Testis (tissue), 2 donors: ENCODE measurements around the gene RHPN2.
"Not testable (repeated sequence)": the region's sequence is repeated elsewhere in the genome, so short reads cannot be mapped to it uniquely, and the experiment has no call there.

ENCODE experiments used
- CTCF ChIP-seq, 3 experiments: fragments of 450-650 bp in 2 of 3; fragments of 200-600 bp in 1 of 3; sonication (generic) in 1 of 3; IDR thresholded peaks; one replicate each; pipeline ENCODE4 v1.5.1; 2016 to 2019; ENCODE audit warnings: antibody characterized with exemption in 3 of 3, mild to moderate bottlenecking in 2 of 3, moderate library complexity in 1 of 3
- POLR2A ChIP-seq: fragments of 450-650 bp; IDR thresholded peaks from one replicate; pipeline ENCODE4 v1.6.1; 2017; ENCODE audit warnings: antibody characterized with exemption, mild to moderate bottlenecking, moderate library complexity

- not testable (repeated sequence) for TF ChIP-seq POLR2A; CTCF (IDR thresholded peaks at IDR 0.05)
Observed at GRCh38 chr19:33003424-33004024, 61.2 kb downstream of the RHPN2 start.
